ENCODE measurements around the gene ADGRG6.

The ADGRG6 gene

GRCh38 chr6:142292166-142292924 lies 9.5 kb upstream of the ADGRG6 start:
- DNase-seq = no peak

- no peak for DNase-seq
These were observed 8.7 kb upstream of the ADGRG6 start for GRCh38 chr6:142293121-142293520.

GRCh38 chr6:142294679-142295078 lies 7.1 kb upstream of the ADGRG6 start:
- no peak for DNase-seq

DNA sequence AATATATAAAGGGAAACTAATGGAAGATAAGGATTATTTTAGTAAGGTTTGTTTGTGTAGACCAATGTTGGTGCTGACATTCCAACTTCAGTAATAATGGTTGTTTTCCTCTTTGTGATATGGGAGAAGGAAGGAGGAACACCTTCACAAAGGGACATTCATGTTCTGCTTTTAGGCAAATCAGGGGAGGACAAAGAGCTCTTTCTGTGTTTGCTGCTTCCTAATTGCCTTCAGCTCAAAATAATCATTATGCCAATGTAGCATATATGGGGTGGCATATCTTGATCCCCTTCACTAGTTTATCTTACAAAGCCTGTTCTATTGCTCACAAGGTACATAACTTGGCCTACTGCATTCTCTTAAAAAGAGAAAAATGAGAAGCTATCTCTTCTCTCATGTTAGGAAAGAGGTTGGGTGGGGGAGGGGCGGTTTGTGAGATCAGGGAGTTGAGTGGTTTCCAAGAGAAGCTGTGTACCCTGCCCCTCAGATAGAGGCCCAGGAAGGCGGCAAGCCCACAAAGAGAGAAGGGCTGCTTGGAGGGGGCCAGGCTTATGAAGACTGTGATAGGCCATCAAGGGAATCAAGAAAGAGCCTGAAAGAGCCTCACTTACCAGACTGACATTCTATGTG lies 4.7 kb upstream of the ADGRG6 start:
- no peak for DNase-seq

- DNase-seq = no peak
These were observed 4.2 kb upstream of the ADGRG6 start for GRCh38 chr6:142297605-142297995.

DNA sequence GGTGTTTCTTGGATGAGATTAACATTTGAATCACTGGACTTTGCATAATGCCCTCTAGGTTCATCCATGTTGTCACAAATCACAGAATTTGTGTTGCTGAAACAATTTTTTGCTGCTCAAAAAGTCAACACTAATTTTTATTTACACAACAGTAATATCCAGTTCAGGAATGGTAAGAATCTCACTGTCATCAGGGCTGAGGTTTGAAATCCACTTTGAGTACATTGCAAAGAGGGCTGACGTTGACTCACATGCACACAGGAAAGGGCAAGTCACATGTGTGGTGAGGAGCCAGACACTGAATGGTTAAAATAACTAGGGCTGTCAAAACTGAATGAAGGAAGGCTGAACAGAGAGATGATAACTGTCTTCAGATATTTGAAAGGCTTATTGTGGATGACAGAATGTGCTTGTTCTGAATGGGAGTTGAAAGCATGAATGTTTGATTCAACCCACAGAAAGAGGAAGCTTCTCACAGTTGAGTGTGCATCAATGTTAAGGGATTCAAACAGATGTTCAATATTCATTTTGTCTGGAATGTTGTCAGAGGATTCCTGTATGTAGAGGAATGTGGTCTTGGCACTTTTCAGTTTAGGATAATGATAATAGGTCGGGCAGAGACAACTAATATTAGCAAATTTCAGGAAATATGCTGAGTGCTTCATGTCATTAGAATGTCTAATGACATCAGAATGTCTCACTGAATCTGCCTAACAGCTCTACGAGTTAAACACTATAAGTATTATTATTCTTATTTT lies 3.6 kb upstream of the ADGRG6 start:
- no peak for DNase-seq

DNA sequence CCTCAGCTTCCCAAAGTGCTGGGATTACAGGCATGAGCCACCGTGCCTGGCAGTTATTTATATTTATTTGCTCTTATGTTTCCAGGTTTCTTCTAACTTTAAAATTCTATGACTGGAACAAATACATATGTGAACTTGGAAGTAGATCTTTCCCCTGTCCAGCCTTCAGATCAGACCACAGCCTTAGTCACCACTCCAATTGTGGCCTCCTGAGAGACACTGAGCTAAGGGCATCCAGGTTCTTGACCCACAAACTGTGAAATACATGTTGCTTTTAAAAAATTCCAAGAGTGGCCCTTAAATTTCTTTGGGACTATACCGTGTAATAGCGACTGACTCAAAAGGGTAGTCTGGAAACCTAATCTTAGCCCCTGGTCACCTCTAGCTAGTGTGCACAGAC lies 1.5 kb upstream of the ADGRG6 start:
- no peak for DNase-seq

DNA sequence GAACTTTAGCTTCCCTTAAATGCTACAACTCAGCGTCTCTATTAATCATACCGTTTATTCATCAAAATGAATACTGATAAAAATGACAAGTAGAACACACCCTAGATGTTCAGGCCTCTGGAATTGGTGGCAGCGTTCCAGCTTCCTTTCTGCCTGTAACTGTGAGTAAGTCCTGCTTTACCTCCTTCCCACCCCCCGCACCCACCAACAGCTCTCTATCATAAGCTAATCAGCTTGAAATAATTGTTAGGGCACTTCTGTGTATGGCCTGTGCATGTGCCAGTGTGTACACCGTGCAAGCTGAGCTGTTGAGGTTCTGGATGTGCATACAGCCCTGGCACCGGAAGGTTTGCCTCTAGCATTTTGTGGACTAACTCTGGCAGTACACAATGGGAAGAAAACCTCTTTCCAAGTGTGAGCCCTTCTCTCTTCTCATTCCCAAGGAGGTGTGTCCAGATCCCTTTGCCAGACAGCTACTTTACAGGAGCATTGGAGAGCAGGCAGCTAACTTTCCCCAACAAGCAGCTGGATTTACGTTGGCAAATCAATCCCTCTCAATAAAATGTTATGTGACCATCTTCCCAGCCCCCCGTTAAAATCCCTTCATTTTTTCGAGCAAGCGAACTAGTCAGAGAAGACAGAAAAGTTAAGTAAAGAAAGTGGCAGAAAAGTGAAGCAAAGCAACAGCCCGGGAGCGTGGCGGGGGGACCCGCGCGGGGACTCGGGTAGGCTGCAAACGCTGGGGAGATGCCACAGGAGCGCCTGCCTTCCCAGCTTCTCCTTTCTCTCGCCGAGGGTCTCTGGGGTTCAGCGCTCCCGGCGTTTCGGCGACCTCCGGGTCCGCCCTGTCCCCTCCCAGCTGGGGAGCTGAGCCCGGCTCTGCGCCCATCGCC lies 803 bp upstream of the ADGRG6 start:
- DNase-seq = no peak

DNA sequence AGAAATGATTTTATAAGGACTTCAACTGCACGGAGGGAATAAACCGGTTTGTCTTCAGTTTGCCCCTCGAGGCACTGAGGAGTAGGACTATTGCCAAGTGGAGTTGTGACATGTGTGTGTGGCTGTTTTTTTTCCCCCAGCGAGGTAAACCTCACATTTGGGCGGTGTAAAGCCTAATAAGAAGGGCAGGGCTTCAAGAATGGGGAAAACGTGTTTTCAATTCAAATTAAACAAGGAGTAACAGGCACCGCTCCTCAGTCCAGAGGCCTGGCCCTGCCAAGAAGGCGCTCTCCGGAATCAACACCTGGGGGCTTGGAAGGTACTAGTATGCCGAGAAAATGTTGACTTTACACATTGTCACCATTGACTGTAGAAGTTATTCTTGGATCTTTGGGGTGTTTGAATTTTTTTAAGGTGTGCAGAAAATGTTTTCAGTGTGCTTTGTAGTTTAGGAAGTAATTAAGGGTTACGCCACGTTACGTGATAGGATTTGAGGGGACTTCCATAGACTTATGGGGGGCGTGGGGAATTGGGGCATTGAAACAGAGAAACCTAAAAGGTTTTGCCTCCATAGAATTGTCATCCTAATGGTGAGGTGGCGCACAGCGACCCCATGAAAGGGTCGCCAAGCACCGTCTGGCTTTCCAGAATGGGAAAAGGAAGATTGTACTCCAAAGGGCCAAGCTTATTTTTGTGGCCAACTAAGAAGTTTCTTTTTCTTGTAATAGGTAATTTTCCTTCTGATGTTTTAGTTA lies 791 bp downstream of the ADGRG6 start:
- DNase-seq = no peak

- no peak for DNase-seq
These were observed 1.3 kb downstream of the ADGRG6 start for GRCh38 chr6:142303176-142303533.

DNA sequence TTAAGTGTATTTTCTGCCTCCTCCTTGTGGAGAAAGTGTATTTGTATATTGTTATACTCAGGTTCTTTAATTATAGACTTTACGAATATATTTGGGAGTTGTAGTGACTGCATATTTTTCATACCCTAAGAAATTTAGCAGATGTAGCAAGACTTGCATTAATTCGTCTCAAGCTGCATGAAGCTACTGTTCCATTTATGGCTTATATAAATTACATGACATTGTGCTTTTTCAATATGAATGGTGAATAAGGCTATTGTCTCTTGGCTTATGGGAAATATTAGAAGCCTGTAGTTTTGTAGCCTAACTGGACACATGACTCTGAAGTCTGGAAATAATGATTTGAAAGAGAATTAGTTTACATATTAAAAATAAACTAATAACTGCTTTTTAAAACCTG lies 2.4 kb downstream of the ADGRG6 start:
- DNase-seq = no peak

GRCh38 chr6:142306736-142307135 lies 4.9 kb downstream of the ADGRG6 start:
- no peak for DNase-seq

GRCh38 chr6:142307963-142308748 lies 6.3 kb downstream of the ADGRG6 start:
- no peak for DNase-seq

DNA sequence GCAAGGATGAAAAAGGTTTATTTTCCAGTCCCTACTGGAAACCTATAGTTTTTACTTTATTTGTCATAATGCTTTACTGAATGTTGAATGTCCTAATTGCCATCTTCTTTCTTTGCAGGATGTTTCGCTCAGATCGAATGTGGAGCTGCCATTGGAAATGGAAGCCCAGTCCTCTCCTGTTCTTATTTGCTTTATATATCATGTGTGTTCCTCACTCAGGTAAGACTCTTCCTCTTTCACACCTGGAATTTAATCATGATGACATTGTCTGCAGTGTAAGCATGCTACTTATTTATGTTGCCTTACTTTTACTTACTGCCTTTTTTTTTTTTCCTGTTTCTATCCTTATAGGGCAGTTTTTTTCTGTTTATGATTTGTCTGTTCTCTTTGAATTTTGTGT lies 7.6 kb downstream of the ADGRG6 start:
- no peak for DNase-seq

DNA sequence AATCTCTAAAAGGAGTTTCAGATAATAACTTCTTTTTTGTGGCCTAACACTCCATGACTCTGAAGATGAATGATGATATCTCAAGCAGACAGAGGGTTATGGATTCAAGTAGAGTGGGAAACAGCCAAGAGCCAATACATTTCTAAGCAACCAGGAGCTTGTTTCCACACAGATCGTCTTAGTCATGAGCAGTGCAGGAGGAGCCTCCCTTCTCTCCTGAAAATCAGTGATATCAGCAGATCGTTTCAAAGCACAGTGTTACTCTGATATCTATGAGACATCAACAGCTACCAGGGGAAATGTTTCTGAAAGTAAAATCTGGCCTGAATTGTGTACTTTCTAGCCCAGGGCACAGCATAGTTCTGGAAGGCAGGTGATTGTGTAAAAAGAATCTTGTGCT lies 11.5 kb downstream of the ADGRG6 start:
- DNase-seq = no peak

- no peak for DNase-seq
These were observed 15.1 kb downstream of the ADGRG6 start for GRCh38 chr6:142316791-142317368.

DNA sequence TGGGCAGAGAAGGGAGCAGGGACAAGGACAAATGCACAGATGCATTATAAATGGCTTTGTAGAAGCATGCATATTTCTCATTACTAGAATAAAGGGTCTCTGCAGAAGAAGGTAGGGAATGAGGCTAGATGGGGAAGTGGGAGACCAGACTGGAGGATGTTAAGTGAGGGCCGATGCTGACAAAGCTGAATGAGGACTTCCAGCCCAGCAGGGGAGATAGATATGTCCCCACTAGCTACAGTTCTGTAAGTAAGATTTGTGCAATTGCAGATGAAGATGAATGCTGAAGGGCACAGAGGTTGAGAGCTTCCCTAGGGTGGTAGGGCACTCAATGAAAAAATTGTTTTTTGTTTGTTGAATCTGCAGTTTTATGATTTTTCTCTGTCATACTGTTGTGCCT lies 16.9 kb downstream of the ADGRG6 start:
- DNase-seq = no peak

- DNase-seq = no peak
These were observed 18.6 kb downstream of the ADGRG6 start for GRCh38 chr6:142320366-142320765.

GRCh38 chr6:142321451-142321850 lies 19.6 kb downstream of the ADGRG6 start:
- no peak for DNase-seq

DNA sequence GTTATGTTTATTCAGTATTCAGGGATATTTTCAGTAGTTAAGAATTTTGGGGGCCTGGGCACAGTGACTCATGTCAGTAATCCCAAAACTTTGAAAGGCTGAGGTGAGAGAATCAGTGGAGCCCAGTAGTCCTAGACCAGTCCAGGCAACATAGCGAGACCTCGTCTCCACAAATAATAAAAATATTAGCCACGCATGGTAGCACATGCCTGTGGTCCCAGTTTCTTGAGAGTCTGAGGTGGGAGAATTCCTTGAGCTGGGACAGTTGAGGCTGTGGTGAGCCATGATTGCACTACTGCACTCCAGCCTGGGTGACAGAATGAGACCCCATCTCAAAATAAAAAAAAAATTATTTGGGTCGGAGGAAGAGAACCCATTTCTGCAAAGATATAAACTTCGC lies 20.3 kb downstream of the ADGRG6 start:
- no peak for DNase-seq
